ENCODE data around the gene ZNF219. TPM values are rescaled to one million over a fixed set of nuclear protein-coding genes. Genes with fewer than 3 reads are reported as not detected.

ZNF219 gene
- polyA plus RNA-seq, 3 donors, result 0.49 to 7.2 (median 0.68) TPM

- WGBS (ENCODE audit: insufficient coverage), result 37% methylated on average over 5 of the region's 9 CpGs
These were observed 4.3 kb upstream of the ZNF219 start for GRCh38 chr14:21102521-21103410.

More at GRCh38 chr14:21102521-21103410, 4.3 kb upstream of the ZNF219 start:
- no peak for TF ChIP-seq CTCF (IDR thresholded peaks at IDR 0.05)
- Histone ChIP-seq H3K4me1 (ENCODE audit: control insufficient read depth in 1 of 2, insufficient read depth in 2 of 2, low read length in 2 of 2) (peaks cover 47 to 52% of the 10 kb centered on the region in 2 donors), H3K4me3 (replicated peaks in 1 of 3; ENCODE audit: low read depth in 2 of 3, low read length in 3 of 3) (peak overlapping the region in 1 of 3 experiments; percentile 84), H3K9ac (ENCODE audit: insufficient read depth, low read length, poor library complexity, severe bottlenecking) (no peak overlapping the region), H3K4me2 (replicated peaks; ENCODE audit: extremely low read depth, low read length, poor library complexity, severe bottlenecking) (peak overlapping the region; percentile 83), H3K36me3 (replicated peaks in 1 of 2; ENCODE audit: control insufficient read depth in 1 of 2, insufficient read depth in 2 of 2, low read length in 2 of 2) (no peaks in the 10 kb centered on the region), H2AFZ (ENCODE audit: insufficient read depth, low read depth, low read length, poor library complexity, severe bottlenecking) (no peak overlapping the region), H4K20me1 (ENCODE audit: insufficient read depth, low read length) (no peaks in the 10 kb centered on the region), H3K27me3 (ENCODE audit: control insufficient read depth in 2 of 2, insufficient read depth in 2 of 2, low read length in 2 of 2) (peaks cover 0 to 3% of the 10 kb centered on the region in 2 donors), H3K27ac (ENCODE audit: low read depth in 1 of 2, low read length in 2 of 2) (no peak overlapping the region), H3K79me2 (ENCODE audit: insufficient read depth, low read length) (no peaks in the 10 kb centered on the region), H3K9me3 (replicated peaks in 1 of 2; ENCODE audit: control insufficient read depth in 1 of 2, insufficient read depth in 1 of 2, low read length in 2 of 2) (no peaks in the 10 kb centered on the region)
- Mint-ChIP-seq H3K4me1 (peaks cover 49% of the 10 kb centered on the region), H3K27me3 (ENCODE audit: low read depth in 3 of 3) (peaks cover 0 to 13% (median 11%) of the 10 kb centered on the region in 3 donors), H3K36me3 (no peaks in the 10 kb centered on the region), H3K4me3 (peak overlapping the region in 1 of 2 donors; percentile 74), H3K27ac (peak overlapping the region in 5 of 7 donors; percentile 46 to 99 (median 97)), H3K9me3 (no peaks in the 10 kb centered on the region)
- intact Hi-C loops (cut with micrococcal nuclease), result loop anchor here (5.0 to 10.0 kb wide), 4 partner anchors 35 to 638 kb away; partner anchors contain the start of genes ANG (in 1 of the 2), HNRNPC (in 1 of the 2), PIP4P1 (in 1 of the 2) and PNP (in 1 of the 2)
- DNase-seq, result no peak
